Hippocampal formation (tissue), 2 donors: Measurements from ENCODE around the gene EXOC6B.

Source experiments
- DNase-seq, 2 donors: peaks; one replicate each; lab custom pipeline; 2025; lab: John Stamatoyannopoulos, UW

The EXOC6B gene

DNA sequence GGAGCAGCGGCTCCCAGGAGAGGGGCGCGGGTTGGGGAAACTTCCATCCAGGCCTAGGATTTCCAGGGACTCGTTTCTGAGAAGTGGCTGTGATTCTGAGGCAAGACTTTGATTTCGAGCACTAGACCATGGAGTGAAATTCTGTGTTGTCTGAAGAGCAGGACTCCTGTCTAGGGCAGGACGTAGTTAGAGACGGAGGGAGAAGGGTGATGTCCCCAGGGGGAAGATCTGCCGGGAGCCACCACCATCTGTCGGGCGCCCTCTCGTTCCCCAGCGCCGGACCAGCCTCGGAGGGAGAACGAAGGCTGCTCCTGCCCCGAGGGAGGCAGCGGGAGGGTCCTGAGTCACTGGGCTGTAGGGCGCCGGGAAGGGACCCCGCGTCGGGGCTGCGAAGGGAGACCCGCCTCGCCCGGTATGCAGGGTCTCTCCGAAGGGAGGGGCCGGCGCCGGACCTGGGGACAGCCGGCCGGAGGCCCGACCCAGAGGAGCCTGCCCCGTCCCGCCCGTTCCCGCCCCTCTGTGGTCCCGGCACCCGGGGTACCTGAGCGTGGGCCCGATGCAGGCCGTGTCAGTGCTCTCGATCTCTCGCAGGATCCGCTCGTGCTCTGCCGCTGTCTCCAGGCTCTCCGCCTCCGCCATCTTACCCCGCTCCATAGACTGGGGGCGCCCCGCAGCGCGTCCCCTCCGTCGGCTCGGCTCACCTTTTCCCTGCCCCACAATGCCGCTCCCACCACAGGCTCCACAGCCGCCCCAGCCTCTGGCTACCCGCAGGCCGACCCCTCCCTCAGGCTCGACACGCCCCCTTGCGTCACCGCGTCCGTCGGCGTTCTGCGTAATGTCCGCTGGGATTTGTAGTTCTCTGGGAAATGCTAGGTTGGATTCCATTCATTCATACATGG, at the start of gene EXOC6B:
EXOC6B (minus strand) TSS at position 777 of the 899 bp plus-strand sequence.
- DNase-seq: peak; percentile 89 to 92

DNA sequence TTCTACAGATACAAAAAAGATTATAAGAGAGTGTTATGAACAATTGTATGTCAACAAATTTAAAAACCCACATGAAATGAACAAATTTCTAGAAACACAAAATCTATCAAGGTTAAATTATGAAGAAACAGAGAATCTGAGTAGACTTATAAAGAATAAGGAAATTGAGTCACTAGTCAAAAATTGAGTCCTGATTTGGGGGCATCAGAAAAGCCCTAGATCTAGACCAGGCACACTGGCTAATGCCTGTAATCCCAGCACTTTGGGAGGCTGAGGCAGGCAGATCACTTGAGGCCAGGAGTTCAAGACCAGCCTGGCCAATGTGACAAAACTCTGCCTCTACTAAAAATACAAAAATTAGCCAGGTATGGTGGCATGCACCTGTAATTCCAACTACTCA, 46.0 kb upstream of the EXOC6B start:
- DNase-seq: no peak

DNA sequence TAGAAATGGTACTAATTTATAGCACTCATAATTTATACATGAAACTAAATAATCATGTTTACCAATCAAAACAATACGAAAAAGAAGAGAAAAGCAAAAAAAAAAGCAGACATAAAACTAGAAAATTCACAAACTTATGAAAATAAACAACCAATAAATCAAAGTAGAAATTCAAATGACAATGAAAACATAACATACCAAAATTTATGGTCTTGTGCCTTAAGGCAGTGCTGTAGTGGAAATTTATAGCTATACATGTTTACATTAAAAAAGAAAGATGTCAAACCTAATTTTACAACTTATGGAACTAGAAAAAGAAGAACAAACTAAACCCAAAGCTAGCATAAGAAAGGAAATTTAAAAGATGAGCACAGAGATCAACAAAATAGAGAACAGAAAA, 45.2 kb upstream of the EXOC6B start:
- no peak for DNase-seq

DNA sequence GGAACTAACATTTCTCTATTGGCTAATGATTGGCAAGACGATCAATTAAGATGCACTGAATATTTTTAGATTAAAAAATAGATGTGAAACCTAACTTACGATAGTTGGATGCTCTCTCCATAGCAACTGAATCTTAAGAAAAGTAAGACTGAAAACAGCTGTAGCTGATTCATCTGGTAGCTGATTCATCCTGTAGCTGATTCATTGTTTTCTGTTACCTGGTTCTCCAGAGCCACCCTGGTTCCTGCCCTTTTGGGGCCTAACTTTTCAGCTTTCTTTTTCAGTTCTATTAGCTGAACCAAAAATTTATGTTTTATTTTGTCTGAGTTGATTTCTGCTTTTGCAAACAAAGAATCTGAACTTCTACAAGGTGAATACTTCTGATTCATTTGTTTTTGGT, 38.7 kb upstream of the EXOC6B start:
- no peak for DNase-seq

DNA sequence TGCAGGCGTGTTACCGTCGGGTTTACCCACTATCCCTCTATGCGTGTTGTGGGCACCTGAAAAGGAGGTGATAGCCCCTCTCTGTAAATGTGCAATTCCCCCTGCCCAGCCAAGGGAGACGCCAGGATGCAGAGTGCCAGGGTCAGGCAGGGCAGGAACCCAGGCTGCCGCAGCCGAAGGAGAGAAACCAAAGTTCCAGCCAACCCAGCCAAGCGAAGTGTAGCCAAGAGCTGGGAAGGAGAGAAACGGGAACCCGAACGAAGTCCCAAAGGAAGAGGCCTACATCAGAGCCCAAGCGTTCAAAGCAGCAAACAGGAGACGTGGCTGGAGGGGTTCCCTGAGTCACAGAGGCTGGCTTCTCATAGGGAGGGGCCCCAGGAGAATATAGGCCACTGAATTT, 37.2 kb upstream of the EXOC6B start:
- DNase-seq: no peak

DNA sequence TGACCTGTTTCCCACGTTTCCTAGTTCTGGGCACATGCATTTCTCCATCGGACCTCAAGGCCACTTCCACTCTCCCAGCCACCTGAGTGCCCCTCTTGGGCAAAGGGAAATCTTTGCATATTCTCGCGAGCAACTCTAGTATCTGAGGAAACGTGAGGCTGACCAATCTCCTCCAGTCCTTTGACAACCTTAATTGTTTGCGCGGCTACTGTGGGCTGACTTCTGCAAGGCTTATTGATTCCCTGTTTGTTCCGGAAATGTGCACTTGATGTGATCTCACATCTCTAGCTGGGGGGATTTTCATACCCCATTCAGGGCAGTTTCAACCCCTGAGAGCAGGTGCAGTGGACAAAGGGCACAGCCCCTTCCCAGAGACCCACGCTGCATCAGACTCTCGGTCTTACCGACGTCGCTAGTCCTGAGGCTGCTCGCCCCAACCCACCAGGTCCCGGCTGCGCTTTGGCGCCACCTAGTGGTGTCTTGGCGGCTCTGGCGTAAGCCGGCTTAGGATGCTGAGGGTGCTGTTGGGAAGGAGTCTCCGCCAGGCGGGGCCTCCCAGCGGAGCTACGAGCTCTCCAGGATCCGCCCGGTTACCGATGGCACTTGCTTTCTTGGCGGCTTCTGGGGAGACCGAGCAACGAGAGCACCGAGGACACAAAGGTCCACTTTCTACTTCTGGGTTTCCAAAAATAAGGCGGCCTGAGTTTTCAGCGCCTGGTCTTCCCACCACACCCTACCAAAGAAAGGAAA, 36.6 kb upstream of the EXOC6B start:
- peak; percentile 82 to 85 for DNase-seq

DNA sequence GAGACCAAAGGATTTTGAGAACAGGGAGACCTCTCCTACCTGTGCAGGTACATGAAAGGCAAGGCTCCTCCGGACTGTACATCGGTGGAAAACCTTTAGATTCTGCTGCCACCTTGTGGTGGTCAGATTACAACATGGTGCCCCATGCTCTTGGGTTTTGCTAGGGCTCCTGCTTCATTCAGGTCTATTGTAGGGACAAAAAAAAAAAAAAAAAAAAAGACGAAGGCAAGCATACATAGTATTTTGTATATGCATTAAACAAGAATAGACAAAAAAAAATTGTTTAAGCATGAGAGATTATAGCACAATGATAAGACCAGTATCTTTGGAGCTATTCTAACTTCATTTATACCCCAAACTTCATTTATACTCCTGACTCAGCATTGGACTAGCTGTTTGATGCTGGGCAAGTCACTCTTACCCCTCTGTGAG, 34.0 kb upstream of the EXOC6B start:
- DNase-seq: peak; percentile 46 to 62

DNA sequence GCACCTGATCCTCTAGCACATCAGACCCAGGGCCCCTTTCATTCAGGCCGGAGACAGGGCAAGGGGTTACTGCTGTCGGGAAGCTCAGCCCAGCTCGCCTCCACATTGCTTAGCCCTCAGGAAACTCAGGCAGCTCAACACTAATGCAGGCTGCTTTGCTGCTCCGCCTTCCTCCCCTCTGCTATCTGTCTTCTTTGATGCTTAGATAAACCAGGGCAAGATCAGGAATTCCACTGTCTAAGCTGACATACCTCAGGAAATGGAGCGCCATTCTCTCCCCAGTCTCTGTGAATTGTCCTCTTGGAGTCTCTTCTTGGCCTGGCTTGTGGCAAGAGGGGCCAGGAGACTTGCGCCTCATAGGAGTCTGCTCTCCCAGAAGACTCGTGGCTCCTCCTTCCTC, 25.5 kb upstream of the EXOC6B start:
- no peak for DNase-seq

DNA sequence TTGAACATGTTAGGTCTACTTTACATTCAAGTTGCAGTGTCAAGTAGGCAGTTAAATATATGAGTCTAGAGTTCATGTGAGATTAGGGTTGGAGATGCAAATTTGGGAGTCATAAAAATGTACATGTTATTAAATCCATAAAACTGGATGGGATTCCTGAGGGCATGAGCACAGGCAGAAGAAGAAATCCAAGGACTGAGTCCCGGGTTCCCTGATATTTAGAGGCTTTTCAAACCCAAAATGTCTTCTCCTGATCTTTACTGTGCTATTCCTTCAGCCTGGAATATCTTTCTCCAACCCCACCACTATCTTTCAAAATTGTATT, 23.3 kb upstream of the EXOC6B start:
- DNase-seq: no peak

DNA sequence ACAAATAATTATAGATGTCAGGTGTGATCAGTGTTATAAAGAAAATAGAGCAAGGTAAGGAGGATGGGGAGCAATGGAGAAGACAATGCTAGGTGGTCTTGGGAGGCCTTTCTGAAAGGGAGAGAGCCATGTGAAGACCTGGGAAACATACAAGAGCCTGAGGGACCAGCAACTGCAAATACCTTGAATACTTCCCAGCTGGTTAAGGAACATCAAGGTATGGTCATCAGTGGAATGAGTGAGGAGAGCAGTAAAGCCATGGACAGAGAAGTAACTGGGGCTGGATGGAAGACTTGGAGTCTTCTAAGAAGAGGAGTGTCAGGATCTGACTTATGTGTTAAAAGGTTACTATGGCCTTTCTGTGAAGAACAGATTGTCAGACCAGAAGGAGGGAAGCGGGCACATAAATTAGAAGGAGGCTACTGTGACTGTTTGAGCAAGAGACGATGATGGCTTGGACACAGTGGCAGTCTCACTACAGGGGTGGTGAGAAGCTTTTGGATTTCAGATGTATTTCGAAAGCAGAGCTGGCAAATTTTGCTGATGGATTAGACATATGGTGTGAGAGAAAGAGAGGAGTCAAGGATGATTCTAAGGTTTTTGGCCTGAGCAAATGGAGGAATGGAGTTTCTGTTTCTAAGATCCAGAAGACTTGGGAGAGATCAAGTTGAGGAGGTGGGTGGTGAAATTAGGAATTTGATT, 22.8 kb upstream of the EXOC6B start:
- no peak for DNase-seq

DNA sequence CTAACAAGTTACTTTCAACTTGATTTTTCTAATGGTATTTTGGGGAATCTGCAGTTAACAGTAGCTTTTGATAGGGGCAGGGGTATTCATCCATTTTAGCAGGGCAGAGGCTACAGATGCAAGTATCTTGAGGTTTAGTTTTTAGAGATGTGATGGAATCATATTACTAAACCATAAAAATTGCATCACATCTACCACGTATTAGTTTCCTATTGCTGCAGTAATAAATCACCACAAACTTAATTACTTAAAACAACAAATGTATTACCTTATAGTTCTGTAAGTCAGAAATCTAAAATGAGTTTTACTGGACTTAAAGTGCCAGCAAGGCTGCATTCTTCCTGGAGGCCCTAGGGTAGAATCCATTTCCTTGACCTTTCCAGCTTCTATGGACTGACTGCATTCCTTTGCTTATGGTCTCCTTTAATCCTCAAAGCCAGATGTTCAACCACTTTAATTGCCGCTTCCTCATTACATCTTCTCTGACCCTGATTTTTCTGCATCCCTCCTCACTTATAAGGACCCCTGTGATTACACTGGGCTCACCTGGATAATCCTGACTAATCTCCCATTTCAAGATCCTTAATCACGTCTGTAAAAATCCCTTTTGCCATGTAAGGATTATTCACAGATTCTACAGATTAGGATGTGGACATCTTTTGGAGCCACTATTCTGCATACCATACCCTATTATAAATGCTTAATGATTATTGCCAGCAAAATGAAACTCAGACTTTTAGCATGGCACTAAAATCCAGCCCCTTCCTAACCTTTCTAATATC, 21.9 kb upstream of the EXOC6B start:
- DNase-seq: no peak

DNA sequence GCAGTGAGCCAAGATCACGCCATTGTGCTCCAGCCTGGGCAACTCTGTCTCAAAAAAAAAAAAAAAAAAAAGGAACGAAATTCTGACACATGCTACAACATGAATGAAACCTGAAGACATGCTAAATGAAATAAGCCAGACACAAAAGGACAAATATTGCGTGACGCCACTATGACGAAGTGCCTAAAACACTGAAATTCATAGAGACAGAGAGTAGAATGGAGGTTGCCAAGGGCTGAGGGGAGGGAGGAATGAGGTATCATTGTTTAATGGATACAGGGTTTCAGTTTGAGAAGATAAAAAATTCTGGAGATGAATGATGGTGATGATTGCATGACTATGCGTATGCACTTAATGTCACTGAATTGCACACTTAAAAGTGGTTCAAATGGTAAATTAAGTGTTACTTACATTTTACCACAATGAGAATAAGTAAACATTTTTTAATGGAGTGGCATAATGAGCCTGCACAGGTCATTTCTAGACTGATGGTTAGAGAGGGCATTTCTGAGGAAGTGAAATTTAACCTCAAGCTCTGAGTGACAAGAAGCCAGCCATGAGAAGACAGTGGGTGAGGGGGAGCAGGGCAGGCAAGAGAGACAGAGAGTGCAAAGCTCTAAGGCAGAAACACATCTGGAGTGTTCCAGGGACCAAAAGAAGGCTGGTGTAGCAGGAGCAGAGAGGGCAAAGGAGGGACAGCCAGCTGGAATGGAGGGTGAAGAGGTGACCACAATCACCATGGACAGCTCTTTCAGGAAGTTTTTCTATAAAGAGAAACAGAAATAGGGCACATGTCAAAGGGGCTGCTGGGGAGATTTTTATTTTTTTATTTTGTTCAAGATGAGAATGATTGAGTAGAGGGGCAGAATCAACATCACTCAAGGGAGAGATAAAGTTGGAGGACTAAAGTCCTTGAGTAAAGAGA, 20.6 kb upstream of the EXOC6B start:
- DNase-seq: no peak

DNA sequence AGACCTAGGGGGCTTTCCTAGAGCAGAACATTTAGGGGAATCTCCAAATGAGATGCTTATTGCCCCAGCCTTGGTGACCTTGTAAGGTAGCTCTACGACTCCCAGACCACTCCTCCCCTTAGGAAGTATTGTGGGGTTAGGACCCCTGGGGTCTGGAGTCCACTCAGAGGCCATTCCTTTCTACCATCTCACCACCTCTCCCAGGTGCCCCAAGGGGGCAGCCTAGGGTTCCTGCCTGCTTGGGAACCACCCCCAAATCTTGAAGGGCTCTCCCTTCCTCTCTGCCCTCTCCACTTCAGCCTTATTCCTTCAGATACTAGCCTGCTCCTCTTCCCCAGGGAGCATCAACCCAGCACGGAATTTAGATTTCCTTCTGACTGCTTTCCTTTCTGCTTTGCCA, 17.5 kb upstream of the EXOC6B start:
- no peak for DNase-seq

DNA sequence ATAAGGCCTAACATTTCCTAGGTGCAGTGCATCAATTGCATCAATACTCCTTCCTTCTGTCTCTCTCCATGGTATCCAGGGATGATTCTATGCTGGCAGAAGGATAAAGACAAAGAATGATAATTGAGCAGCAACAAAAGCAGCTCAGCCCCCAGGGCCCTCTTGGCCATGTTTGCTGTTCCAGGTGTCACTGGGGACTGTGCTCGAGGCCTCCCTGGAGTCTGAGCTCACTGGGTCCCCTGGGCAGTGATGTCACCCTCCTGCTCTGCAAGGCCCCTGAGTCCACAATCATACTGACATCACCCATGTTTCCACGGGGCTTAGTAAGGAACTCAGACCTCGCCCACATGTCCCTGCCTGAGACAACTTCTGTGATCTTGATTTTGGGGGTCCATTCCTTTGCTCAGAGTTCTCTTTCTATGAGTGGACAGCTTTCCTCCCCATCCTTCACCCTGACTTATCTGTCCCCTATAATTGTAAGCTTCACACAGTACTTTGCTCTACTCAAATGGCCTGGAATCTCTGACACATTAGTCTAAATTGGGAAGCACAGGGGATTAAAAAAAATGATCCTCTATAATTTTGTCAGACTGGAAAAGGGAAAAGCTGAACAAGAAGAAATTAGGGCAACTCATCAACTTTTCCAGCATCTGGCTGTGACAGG, 15.8 kb upstream of the EXOC6B start:
- DNase-seq: no peak

DNA sequence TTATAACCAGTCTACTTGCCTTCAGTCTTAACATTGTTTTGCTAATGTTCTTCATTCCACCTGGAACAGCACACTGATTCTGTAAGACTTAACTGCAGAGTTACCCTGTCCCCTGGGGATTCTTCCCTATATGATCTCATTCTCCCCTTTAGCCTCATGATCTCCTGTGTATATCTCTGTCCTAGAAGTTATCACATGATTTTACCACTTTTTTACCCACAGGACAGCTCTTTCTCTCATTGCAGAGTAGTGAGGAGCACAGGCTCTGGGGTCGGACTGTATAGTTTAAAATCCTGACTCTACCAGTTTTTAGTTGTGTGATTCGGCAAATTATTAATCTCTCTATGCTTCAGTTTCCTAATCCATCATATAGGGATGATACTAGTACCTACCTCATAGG, 14.2 kb upstream of the EXOC6B start:
- DNase-seq: no peak

DNA sequence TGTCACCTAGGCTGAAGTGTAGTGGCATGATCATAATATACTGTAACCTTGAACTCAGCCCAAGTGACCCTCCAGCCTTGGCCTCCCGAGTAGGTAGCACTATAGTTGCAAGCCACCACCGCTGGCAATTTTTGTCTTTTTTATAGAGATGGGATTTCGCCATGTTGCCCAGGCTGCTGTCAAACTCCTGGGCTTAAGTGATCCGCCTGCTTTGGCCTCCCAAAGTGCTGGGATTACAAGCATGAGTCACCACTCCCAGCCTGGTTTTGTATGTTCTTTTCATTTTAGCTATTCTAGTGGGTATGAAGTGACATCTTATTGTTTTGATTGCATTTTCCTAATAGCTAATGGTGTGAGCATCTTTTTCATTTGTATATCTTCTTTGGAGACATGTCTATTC, 11.3 kb upstream of the EXOC6B start:
- no peak for DNase-seq

DNA sequence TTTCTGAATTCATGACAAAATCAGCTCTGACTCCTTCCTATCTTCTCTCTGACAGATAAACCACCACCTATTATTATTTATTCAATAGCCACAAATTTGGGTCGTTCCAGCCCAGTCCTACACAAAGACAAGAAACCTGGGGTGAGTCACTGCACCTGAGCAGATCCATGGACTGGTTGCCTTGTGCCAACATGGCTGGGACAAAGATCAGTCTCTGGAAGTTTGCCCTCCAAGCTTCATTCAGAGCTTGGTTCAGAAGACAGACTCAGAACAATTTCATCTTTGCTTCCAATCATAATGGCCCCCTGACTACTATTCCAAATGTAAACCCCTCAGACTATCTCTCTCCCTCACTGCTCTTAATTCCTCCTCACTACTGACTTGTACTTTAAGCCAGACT, 9.6 kb upstream of the EXOC6B start:
- DNase-seq: no peak

DNA sequence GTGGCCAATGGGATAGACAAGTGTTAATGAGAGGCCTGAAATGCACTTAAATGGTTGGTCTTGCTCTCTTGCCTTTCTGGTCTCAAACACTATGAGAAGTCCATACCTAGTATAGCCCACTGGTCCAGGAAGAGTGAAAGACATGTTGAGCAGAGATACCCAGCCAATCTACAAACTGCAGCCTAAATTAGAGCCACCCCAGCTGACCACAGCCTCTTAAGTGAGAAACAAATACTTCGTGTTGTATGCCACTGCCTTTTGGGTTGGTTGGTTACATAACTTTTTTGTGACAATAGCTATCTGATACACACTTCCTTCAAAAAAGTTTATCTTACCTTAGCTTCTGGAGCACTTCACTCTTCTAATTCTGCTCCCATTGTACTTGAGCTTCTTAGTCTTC, 8.8 kb upstream of the EXOC6B start:
- DNase-seq: no peak

DNA sequence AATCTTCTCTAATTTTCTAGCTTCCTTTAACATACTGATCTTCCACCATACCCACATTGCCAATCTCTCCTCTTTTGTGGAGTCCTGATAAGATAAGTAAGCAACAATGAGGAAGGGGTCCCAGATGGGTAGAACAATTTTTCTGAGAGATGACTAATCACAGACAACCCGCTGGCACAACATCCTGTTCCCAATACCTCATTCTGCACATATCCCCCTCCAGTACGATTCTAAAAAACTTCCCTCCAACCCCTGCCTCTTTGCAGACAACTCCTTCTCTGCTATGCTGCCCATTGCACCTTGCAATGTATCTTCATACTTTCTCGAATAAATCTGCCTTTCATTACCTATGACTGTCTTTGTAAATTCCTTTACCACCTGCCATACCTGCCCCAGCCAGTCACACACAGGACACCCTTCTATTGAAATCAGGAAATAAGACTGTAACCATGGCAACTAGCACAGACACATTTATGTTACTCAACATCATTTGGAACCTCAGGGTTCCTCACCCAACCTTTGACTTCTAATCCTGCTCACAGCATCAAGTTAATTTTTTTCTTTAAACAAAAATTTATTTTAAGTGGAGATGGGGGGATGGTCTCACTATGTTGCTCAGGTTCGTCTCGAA, 7.4 kb upstream of the EXOC6B start:
- no peak for DNase-seq

DNA sequence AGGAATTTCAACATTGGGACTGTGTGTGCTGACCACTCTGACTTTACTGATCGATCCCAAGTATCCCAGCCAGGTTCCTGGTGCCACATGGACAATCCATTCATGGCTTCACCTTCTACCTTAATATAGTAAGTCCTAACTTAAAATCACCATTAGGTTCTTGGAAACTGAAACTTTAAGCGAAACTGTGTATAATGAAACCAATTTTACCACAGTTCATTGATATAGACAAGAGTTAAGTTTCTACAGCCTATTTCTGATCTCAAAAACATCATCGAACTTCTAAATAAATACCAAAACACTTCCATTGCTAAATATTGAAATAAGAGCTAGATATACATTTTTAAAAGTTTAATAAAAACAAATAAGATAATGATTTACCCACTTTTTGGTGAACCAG, 4.4 kb upstream of the EXOC6B start:
- DNase-seq: no peak
